ENCODE results near the gene EIF2A.
A peak's percentile ranks its signal among the peaks of the same experiment; 100 is the strongest.
"Not testable (repeated sequence)": the region's sequence is repeated elsewhere in the genome, so short reads cannot be mapped to it uniquely, and the experiment has no call there.

Gene EIF2A

GRCh38 chr3:150546226-150547044 lies at the start of gene EIF2A, which contains the start of gene SERP1:
Gene EIF2A, plus strand, starts transcription at chr3:150546787. Its CDS starts 16 bp downstream, at chr3:150546803.
Gene SERP1, minus strand, starts transcription at chr3:150546496. Its CDS starts 361 bp downstream, at chr3:150546135.
- DNase-seq, result peak; percentile 99

DNA sequence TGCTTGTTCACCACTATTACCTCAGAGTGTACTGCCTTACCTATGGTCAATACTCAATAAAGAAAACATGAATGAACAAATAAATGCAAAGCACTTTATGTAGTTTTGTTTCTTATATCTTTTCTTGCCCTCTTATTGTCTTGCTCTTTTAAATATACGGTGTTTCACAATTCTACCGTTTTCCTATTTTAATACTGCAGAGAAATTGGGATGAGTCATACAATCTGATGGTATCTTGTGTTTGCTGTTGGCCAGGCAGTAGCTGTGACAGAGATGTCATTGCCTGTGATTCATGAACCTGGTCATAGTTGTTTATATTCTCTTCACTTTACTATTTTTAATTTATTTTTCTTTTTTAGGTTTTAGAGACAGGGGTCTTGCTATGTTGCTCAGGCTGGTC lies 48.6 kb upstream of the EIF2A start:
- no peak for DNase-seq

GRCh38 chr3:150500960-150501359 lies 45.6 kb upstream of the EIF2A start:
- DNase-seq, result not testable (repeated sequence)

GRCh38 chr3:150503402-150504099 lies 43.0 kb upstream of the EIF2A start:
- no peak for DNase-seq

DNA sequence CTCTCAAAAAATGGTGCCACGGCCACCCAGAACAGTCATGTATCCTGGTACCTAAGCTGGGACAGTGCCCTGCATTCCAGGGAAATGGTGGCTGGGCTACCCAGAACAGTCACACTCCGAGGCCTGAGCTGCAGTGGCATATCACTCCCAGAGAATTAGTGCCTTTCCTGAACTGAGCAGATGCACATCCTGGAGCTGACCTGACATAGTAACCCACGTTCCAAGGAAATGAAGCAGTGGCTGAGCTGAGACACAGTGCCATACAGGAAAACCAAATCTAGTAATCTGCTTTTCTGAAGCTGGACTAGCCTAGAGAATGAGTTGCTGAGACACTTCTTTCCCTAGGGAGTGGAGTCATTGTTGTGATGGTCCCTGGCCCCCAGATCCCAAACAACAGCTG lies 42.1 kb upstream of the EIF2A start:
- DNase-seq, result no peak

GRCh38 chr3:150508401-150508800 lies 38.2 kb upstream of the EIF2A start:
- no peak for DNase-seq

DNA sequence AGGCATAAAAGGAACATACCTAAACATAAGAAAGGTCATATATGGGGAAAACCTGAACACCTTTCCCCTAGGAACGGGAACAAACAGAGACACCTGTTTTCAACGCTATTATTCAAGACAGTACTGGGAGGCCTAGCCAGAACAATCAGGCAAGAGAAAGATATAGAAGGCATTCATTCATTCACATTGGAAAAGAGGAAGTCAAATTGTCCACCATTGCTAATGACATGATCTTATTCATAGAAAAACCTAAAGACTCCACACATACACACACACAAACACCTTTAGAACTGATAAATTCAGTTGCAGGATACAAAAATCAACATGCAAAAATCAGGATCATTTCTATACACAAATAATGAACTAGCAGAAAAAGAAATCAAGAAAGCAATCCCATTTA lies 36.8 kb upstream of the EIF2A start:
- DNase-seq, result no peak

DNA sequence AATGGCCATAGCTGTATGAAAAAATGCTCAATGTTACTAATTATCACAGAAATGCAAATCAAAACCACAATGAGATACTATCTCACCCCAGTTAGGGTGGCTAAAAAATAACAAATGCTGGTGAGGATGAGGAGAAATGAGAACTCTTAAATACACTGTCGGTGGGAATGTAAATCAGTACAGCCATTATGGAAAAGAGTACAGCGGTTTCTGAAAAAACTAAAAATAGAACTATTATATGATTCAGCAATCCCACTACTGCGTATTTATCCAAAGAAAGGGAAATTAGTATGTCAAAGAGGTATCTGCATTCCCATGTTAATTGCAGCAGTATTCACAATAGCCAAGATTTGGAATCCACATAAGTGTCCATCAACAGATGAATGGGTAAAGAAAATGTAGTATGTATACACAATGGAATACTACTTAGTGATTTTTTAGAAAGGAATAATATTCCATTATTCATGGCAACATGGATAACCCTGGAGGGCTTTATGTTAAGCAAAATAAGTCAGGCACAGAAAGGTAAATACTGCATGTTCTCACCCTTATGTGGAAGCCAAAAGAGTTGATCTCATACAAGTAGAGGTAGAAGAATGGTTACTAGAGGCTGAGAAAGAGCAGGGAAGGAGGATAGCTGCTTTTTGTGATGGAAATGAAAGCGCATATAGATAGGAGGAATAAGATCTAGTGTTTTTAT lies 35.3 kb upstream of the EIF2A start:
- no peak for DNase-seq

- DNase-seq, result no peak
These were observed 31.4 kb upstream of the EIF2A start for GRCh38 chr3:150515210-150515609.

GRCh38 chr3:150519026-150519425 lies 27.6 kb upstream of the EIF2A start:
- no peak for DNase-seq

DNA sequence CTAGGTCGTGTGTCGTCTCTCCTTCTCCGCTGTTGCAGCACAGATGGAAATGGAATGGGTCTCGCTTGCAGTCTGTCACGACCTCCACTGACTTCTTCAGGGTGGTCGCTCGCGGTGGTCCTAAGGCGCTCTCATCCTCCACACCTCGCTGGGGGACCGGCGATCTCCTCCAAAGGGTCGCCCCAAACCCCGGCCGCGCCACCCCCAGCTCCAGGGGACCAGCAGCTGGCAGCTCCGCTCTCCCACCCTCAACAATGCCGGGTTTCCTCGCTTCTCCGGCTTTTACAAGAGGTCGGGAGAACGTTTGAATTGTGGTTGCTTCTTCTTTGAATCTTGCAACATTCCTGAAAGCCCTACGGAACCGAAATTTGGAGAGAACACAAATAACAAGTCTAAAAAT lies 26.2 kb upstream of the EIF2A start:
- DNase-seq, result no peak

DNA sequence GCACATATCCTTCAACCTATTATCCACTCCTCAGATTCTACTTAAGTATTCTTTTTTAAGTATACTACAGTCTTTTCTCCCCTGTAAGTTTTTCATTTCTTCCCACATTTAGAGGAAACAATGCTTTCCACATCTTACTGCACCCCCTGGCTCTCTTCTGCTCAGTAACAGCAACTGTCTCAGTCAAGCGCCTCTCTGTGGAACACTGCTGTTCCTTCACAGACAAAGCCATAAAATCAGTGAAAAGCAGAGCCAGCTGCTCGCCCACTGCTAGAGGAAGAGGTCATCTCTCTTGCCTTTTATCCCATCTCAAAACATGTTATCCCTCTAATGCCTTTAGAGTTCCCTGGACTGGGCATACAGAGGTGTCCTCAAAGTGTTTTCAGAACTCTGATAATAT lies 25.1 kb upstream of the EIF2A start:
- DNase-seq, result no peak

DNA sequence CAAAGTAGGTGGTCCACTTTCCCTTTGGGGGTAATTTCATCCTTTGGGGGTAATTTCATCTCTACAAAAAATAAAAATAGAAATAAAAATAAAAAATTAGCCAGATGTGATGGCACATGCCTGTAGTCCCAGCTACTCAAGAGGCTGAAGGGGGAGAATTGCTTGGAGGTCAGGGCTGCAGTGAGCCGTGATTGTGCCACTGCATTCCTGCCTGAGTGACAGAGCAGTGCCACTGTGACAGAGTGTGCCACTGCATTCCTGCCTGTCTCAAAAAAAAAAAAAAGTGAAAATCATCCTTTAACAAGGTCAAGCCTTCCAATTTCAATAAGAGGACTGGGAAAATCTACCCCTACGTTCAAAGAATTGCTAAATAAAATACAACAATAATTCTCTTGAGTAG lies 23.0 kb upstream of the EIF2A start:
- DNase-seq, result no peak

DNA sequence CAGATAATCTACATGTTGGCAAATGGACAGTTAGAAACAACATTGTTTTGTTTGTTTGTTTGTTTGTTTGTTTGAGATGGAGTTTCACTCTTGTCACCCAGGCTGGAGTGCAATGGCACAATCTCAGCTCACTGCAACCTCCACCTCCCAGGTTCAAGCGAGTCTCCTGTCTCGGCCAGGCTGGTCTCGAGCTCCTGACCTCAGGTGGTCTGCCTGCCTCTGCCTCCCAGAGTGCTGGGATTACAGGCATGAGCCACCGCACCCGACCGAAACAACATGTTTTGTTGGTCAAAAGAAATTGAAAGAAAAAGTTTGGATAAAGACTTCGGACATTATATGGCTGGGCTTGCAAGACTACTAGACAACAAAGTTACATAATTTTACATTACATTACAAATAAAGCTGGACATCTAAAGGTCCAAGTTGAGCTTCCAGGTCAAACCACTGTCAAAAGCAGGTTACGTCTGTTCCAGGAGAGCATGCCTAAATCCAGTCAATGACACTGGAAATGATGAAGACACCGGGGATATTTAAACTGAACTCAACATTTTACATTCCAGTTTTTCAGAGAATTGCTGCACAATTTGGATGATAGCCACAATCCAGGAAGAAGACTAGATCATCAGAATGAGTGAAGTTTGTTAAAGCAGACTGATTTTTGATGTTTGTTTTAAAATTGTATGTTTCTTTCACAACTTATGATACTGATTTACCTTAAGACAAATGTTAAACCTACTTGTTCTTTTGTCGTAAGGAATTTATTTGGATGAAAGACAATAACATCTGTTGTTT lies 18.9 kb upstream of the EIF2A start:
- no peak for DNase-seq

DNA sequence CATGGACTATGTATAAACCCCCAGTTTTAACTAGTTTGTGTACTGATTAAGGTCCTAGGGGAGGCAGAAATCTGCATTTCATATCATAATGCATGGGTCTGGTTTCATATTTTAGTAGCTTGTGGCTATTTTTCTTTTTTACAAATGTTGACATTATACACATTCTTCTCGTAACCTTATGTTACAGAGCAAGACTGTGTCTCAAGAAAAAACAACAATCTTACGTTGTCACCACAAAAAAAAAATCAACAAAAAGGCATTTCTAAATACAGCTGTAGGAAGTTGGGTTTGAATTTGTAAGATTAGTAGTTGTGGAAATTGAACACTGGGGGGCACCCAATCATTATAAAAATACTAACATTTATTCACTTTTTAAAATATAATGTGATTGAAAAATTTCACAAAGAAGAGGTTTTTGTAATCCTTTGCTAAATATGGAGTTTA lies 18.2 kb upstream of the EIF2A start:
- no peak for DNase-seq

GRCh38 chr3:150531775-150532174 lies 14.8 kb upstream of the EIF2A start:
- DNase-seq, result no peak

DNA sequence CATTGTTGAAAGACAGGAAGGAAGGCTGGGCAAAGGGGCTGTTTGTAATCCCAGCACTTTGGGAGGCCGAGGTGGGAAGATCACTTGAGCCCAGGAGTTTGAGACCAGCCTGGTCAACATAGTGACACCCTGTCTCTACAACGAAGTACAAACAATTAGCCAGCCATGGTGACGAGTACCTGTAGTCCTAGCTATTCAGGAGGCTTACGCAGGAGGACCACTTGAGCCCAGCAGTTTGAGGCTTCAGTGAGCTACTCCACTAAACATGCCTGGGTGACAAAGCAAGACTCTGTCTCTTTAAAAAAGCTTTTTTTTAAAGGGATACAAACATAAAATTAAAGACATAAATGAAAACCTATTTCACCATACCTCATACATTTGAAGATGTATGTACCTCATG lies 11.4 kb upstream of the EIF2A start:
- DNase-seq, result no peak

GRCh38 chr3:150538324-150539208 lies 8.0 kb upstream of the EIF2A start:
- no peak for DNase-seq

- DNase-seq, result no peak
These were observed 6.3 kb upstream of the EIF2A start for GRCh38 chr3:150540297-150540696.

DNA sequence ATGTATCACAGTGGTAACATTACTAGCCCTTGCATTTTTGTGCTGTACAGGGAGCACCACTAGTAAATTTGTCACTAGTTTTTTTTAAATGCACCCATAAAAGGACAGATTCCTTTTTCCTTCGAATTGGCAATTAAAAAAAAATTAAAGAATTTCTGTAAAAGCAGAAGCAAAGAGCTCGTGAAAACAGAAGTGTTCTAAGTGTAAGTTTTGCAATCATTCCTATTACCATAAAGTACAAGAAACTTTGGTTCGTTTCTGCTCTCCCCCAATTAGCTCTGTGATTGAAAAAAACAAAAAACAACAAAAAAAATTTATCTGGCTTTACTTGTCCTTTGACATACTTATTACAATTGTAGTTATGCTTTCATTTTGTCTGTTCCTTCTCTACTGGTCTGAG lies 5.6 kb upstream of the EIF2A start:
- no peak for DNase-seq

DNA sequence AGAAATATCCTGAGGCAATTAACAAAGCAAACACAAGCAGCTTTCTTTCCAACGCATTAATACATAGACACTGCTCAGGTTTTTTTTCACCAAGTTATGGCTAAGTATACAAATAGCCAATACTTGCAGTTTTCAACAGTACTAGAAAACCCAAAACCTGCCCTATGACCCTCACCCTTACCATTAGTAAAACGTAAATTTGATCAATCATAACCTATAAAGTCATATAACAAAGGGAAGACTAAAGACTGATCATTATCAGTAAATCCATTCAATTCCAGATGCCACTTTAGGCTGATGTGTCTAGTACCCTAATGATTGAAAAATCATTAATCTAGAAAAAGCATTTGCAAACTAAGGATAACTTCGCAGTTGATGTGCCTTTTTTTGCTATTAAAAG lies 3.5 kb upstream of the EIF2A start:
- no peak for DNase-seq

DNA sequence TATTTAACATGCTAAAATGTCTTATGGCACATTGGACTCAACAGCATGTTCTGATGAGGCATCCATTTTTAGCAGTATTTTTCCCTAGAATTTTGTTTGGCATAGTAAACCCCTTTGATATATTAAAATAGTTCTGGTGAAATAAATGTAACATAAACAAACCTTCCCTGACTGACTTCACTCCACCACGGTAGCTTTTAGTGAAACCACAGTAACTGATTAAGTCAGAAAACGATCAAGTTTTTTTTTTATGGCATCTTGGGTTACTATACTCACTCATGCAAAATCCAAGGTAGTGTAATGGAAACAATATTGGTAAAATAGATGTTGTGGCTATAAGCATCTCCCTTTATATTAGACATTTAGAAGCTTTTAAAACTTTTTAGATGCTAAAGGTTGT lies 3.1 kb upstream of the EIF2A start:
- DNase-seq, result no peak

All from islet precursor cell (in vitro differentiated cells).